Tibial nerve (tissue), 3 donors: Measurements from ENCODE around the gene FAHD2A.

Experiments used
- POLR2A ChIP-seq, 2 donors: fragments of 450-650 bp; IDR thresholded peaks; one replicate each; pipeline ENCODE4 v1.6.1; 2017; ENCODE audit warnings: antibody characterized with exemption in 2 of 2, mild to moderate bottlenecking in 2 of 2, moderate library complexity in 2 of 2
- TF ChIP-seq, protein P1 (sequence below), 5 experiments: fragments of 200-600 bp in 3 of 5; fragments of 450-650 bp in 2 of 5; sonication (generic) in 3 of 5; IDR thresholded peaks; one replicate each; pipeline ENCODE4 v1.5.1; 2016 to 2019; ENCODE audit warnings: antibody characterized with exemption in 5 of 5, mild to moderate bottlenecking in 3 of 5, moderate library complexity in 2 of 5

DNA sequence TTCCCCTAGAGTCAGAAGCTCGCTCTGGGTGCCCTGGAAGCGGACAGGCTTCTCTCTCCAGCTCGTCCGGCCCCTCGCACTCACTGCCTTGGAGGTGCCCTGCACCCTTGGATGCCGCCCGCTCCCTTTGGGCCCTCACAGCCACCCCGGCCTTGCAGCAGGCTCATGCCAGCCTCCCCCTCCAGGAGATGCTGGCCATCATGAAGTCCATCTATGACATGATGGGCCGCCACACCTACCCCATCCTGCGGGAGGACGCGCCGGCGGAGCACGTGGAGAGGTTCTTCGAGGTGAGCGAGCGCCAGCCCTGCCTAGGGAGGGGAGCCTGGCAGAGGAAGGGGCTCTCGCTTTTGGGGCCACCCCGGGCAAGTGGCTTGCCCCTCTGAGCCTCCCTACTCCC, 20.3 kb upstream of the FAHD2A start:
- TF ChIP-seq POLR2A (IDR thresholded peaks at IDR 0.05), result no peak
- TF ChIP-seq, protein P1, sequence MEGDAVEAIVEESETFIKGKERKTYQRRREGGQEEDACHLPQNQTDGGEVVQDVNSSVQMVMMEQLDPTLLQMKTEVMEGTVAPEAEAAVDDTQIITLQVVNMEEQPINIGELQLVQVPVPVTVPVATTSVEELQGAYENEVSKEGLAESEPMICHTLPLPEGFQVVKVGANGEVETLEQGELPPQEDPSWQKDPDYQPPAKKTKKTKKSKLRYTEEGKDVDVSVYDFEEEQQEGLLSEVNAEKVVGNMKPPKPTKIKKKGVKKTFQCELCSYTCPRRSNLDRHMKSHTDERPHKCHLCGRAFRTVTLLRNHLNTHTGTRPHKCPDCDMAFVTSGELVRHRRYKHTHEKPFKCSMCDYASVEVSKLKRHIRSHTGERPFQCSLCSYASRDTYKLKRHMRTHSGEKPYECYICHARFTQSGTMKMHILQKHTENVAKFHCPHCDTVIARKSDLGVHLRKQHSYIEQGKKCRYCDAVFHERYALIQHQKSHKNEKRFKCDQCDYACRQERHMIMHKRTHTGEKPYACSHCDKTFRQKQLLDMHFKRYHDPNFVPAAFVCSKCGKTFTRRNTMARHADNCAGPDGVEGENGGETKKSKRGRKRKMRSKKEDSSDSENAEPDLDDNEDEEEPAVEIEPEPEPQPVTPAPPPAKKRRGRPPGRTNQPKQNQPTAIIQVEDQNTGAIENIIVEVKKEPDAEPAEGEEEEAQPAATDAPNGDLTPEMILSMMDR (IDR thresholded peaks at IDR 0.05), result no peak
